ENCODE results near the gene HINFP.
"Not testable (repeated sequence)": the region's sequence is repeated elsewhere in the genome, so short reads cannot be mapped to it uniquely, and the experiment has no call there.

The HINFP gene

GRCh38 chr11:119158467-119158866, 37.1 kb downstream of the HINFP start:
- TF ChIP-seq CTCF (IDR thresholded peaks at IDR 0.05) = no peak
- TF ChIP-seq ZFX (IDR thresholded peaks at IDR 0.05; ENCODE audit: borderline replicate concordance) = no peak
- no peak overlapping the region for H3K27ac ChIP-seq

GRCh38 chr11:119160151-119160550, 38.8 kb downstream of the HINFP start:
- TF ChIP-seq ZFX (IDR thresholded peaks at IDR 0.05; ENCODE audit: borderline replicate concordance) (no peak), CTCF (IDR thresholded peaks at IDR 0.05) (no peak)
- no peak overlapping the region for H3K27ac ChIP-seq

GRCh38 chr11:119161871-119162270, 40.5 kb downstream of the HINFP start:
- TF ChIP-seq ZFX (IDR thresholded peaks at IDR 0.05; ENCODE audit: borderline replicate concordance) = no peak
- no peak for TF ChIP-seq CTCF (IDR thresholded peaks at IDR 0.05)
- H3K27ac ChIP-seq = no peak overlapping the region

GRCh38 chr11:119166368-119167076, 45.1 kb downstream of the HINFP start:
- H3K27ac ChIP-seq = no peak overlapping the region
- TF ChIP-seq ZFX (IDR thresholded peaks at IDR 0.05; ENCODE audit: borderline replicate concordance) (no peak), CTCF (IDR thresholded peaks at IDR 0.05) (no peak)

- not testable (repeated sequence) for H3K27ac ChIP-seq
These were observed 45.7 kb downstream of the HINFP start for GRCh38 chr11:119167077-119167458.

- TF ChIP-seq ZFX (IDR thresholded peaks at IDR 0.05; ENCODE audit: borderline replicate concordance) (no peak), CTCF (IDR thresholded peaks at IDR 0.05) (no peak)
- no peak overlapping the region for H3K27ac ChIP-seq
These were observed 46.6 kb downstream of the HINFP start for GRCh38 chr11:119167933-119168332.

GRCh38 chr11:119168471-119169281, 47.3 kb downstream of the HINFP start, which contains the start of gene NLRX1:
Gene NLRX1, plus strand, starts transcription at chr11:119168725. Its CDS starts 2,679 bp downstream, at chr11:119171404.
- TF ChIP-seq CTCF (IDR thresholded peaks at IDR 0.05) (peak; percentile 95), ZFX (IDR thresholded peaks at IDR 0.05; ENCODE audit: borderline replicate concordance) (no peak)
- peak within 1 kb of the TSS; percentile 65 for H3K27ac ChIP-seq

All from 22Rv1 (cell line).